MM.1S (cell line): ENCODE data around the gene RPS27A.
"Not testable (repeated sequence)": the region's sequence is repeated elsewhere in the genome, so short reads cannot be mapped to it uniquely, and the experiment has no call there.

Experiments
- DNase-seq: peaks from one replicate; pipeline ENCODE4 v3.0.0-alpha.2; 2015
- H2AFZ ChIP-seq: fragments of 300-600 bp; sonication (generic); 2 replicates; pipeline ENCODE4 v1.6.0; 2016; ENCODE audit warnings: antibody characterized with exemption, low read length
- H3F3A ChIP-seq: fragments of 300-600 bp; sonication (generic); 2 replicates; pipeline ENCODE4 v1.6.1; 2016; ENCODE audit warnings: mild to moderate bottlenecking, antibody characterized with exemption, low read length, moderate library complexity, mixed read lengths; ENCODE audit not compliant: insufficient read depth
- H3K27ac ChIP-seq: fragments of 300-600 bp; sonication (generic); 2 replicates; pipeline ENCODE4 v1.5.1; 2016; ENCODE audit warnings: mild to moderate bottlenecking, low read length
- H3K27me3 ChIP-seq: fragments of 300-600 bp; sonication (generic); replicated peaks from 2 replicates; pipeline ENCODE4 v1.6.0; 2016; ENCODE audit warnings: low read length; ENCODE audit not compliant: insufficient read depth
- H3K36me3 ChIP-seq: fragments of 300-600 bp; sonication (generic); replicated peaks from 2 replicates; pipeline ENCODE4 v1.6.1; 2016; ENCODE audit warnings: mild to moderate bottlenecking, low read length, mixed read lengths; ENCODE audit not compliant: insufficient read depth
- H3K4me1 ChIP-seq: fragments of 300-600 bp; sonication (generic); 2 replicates; pipeline ENCODE4 v1.6.1; 2016; ENCODE audit warnings: low read length, mixed read lengths
- H3K4me2 ChIP-seq: fragments of 300-600 bp; sonication (generic); 2 replicates; pipeline ENCODE4 v1.6.0; 2016; ENCODE audit warnings: low read depth, low read length
- H3K4me3 ChIP-seq: fragments of 300-600 bp; sonication (generic); 2 replicates; pipeline ENCODE4 v1.5.1; 2016; ENCODE audit warnings: low read length, mixed read lengths
- H3K79me2 ChIP-seq: fragments of 300-600 bp; sonication (generic); 2 replicates; pipeline ENCODE4 v1.6.1; 2016; ENCODE audit warnings: mixed run types, low read length, mixed read lengths
- H3K9ac ChIP-seq: fragments of 300-600 bp; sonication (generic); 2 replicates; pipeline ENCODE4 v1.6.1; 2016; ENCODE audit warnings: low read length, mixed read lengths
- H3K9me2 ChIP-seq: fragments of 300-600 bp; sonication (generic); replicated peaks from 2 replicates; pipeline ENCODE4 v1.6.1; 2016; ENCODE audit warnings: mild to moderate bottlenecking, low read length, mixed read lengths; ENCODE audit not compliant: insufficient read depth
- H3K9me3 ChIP-seq: fragments of 300-600 bp; sonication (generic); replicated peaks from 2 replicates; pipeline ENCODE4 v1.6.1; 2016; ENCODE audit warnings: mild to moderate bottlenecking, low read length, mixed read lengths; ENCODE audit not compliant: insufficient read depth
- H4K20me1 ChIP-seq: fragments of 300-600 bp; sonication (generic); 2 replicates; pipeline ENCODE4 v1.6.1; 2016; ENCODE audit warnings: mild to moderate bottlenecking, low read length, moderate library complexity, mixed read lengths; ENCODE audit not compliant: insufficient read depth
- CTCF ChIP-seq: fragments of 300-600 bp; sonication (generic); IDR thresholded peaks from 2 replicates; pipeline ENCODE4 v1.5.1; 2016; ENCODE audit warnings: antibody characterized with exemption, low read length, mixed read lengths
- EZH2 ChIP-seq: fragments of 300-600 bp; sonication (generic); optimal IDR thresholded peaks from 2 replicates; pipeline ENCODE3; 2017; ENCODE audit warnings: low read depth, mild to moderate bottlenecking, antibody characterized with exemption, low read length, mixed read lengths
- EZH2phosphoT487 ChIP-seq: fragments of 300-600 bp; sonication (generic); IDR thresholded peaks from 2 replicates; pipeline ENCODE4 v1.6.1; 2018; ENCODE audit warnings: antibody characterized with exemption, low read length

The RPS27A gene

DNA sequence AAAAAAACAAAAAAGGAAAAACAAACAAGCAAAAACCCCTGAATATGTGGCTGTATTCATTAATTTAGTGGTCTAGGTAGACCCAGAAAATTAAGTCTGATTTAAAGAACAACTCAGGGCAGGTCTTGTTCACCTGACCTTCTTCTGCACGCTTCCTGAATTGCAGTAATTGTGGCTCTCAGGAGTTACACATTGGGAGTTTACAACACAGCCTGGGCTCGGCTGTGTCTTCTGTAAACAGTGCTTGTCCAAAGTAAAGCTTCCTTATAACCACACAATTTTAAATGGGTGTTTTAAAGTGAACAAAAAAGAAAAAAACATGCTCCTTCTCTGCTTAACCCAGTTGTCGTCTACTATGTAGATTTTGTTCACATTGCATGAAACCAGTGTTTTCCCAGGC, 44.8 kb downstream of the RPS27A start:
- no peak overlapping the region for H3K27ac ChIP-seq
- no peaks in the 10 kb centered on the region for H3K9me2 ChIP-seq
- no peaks in the 10 kb centered on the region for H3K27me3 ChIP-seq
- 0 out of 2 replicates have a peak overlapping the region, but pooled peaks have one; percentile 6 for H2AFZ ChIP-seq
- no peak for TF ChIP-seq EZH2phosphoT487
- no peak for TF ChIP-seq CTCF
- no peak for TF ChIP-seq EZH2
- no peaks in the 10 kb centered on the region for H3K36me3 ChIP-seq
- H4K20me1 ChIP-seq: no peaks in the 10 kb centered on the region
- H3K9ac ChIP-seq: no peak overlapping the region
- no peaks in the 10 kb centered on the region for H3K4me1 ChIP-seq
- no peaks in the 10 kb centered on the region for H3K9me3 ChIP-seq
- no peak for DNase-seq
- H3F3A ChIP-seq: no peaks in the 10 kb centered on the region
- H3K4me2 ChIP-seq: no peak overlapping the region
- no peaks in the 10 kb centered on the region for H3K79me2 ChIP-seq
- H3K4me3 ChIP-seq: no peak overlapping the region

DNA sequence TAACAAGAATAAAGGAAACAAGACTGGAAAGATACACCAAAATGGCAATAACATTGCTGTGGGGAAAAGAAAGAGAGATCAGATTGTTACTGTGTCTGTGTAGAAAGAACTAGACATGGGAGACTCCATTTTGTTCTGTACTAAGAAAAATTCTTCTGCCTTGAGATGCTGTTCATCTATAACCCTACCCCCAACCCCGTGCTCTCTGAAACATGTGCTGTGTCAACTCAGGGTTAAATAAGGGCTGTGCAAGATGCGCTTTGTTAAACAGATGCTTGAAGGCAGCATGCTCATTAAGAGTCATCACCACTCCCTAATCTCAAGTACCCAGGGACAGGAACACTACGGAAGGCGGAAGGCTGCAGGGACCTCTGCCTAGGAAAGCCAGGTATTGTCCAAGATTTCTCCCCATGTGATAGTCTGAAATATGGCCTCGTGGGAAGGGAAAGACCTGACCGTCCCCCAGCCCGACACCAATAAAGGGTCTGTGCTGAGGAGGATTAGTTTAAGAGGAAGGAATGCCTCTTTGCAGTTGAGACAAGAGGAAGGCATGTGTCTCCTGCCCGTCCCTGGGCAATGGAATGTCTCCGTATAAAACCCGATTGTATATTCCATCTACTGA, 46.8 kb downstream of the RPS27A start:
- not testable (repeated sequence) for H3K27me3 ChIP-seq, H3K4me3 ChIP-seq, H3F3A ChIP-seq, H3K9me2 ChIP-seq, DNase-seq, H3K4me2 ChIP-seq, H3K9me3 ChIP-seq, H3K4me1 ChIP-seq, H4K20me1 ChIP-seq, H3K27ac ChIP-seq, H3K9ac ChIP-seq, H2AFZ ChIP-seq, H3K36me3 ChIP-seq, H3K79me2 ChIP-seq

GRCh38 chr2:55279859-55280424, 47.5 kb downstream of the RPS27A start:
- not testable (repeated sequence) for H3F3A ChIP-seq, H3K9ac ChIP-seq, H3K4me1 ChIP-seq, H3K79me2 ChIP-seq, DNase-seq, H4K20me1 ChIP-seq, H3K36me3 ChIP-seq, H3K27me3 ChIP-seq, H3K9me2 ChIP-seq, H3K4me3 ChIP-seq, H2AFZ ChIP-seq, H3K9me3 ChIP-seq, H3K4me2 ChIP-seq, H3K27ac ChIP-seq

DNA sequence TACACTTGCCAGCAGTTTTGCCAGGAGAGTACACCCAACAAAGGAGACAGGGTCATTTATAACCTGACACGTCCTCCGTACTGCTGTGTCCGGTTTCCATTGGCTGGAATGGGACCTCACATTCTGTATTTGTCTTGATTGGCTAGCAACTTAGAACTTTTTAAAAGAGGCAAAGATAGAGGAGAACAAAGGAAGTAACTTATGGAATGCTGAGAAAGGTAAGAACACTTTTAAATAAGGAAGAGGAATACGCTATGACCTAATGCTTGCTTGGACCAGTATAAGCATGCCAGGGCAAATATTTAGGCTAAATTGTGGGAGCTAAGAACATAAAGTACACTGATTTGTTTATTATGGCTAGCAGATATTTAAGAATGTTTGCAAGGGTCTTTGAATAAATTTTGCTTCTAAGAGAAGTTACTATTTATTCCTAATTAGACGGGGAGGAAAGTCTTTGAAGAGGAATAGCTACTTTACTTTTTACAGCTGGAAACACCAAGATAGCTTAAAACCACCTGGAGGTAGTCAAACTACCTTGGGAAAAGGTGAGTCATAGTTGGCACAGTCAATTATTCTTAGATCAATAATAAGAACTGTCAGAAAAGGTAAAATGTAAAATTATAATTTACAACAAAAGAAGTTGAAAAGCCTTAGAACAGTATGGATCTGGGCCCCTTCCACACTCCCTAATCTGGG, 48.5 kb downstream of the RPS27A start:
- H3K27me3 ChIP-seq, H3K9ac ChIP-seq, H3K36me3 ChIP-seq, H4K20me1 ChIP-seq, H3K9me2 ChIP-seq, H3K79me2 ChIP-seq, H3F3A ChIP-seq, H3K9me3 ChIP-seq, DNase-seq, H3K4me1 ChIP-seq, H3K4me3 ChIP-seq, H3K4me2 ChIP-seq, H3K27ac ChIP-seq: not testable (repeated sequence)
- H2AFZ ChIP-seq: peak overlapping the region; percentile 98; the same call in 1 of the 2 replicates
